ENCODE measurements around the gene ATXN7L2. TPM values are rescaled to one million over a fixed set of nuclear protein-coding genes. Genes with fewer than 3 reads are reported as not detected.
A peak's percentile ranks its signal among the peaks of the same experiment; 100 is the strongest.

Gene ATXN7L2
- total and polyA plus RNA-seq, 10 of the 15 experiments (the other 5 are each of a cell fraction or from before 2014, with no cell fraction given): 0.27 to 7.4 (median 4.9) TPM

GRCh38 chr1:109493805-109494539, 10.3 kb downstream of the ATXN7L2 start, which contains the start of gene CYB561D1 (continued):
- TF ChIP-seq ZBTB33 (IDR thresholded peaks at IDR 0.05): no peak
- no peak for TF ChIP-seq BMI1 (IDR thresholded peaks at IDR 0.05; ENCODE audit: borderline replicate concordance)
- 0 out of 2 replicates have a peak, but pooled peaks have one; percentile 45 for TF ChIP-seq HDGF (IDR thresholded peaks at IDR 0.05)
- no peak for TF ChIP-seq ZSCAN29 (IDR thresholded peaks at IDR 0.05)
- no peak for TF ChIP-seq ZBTB4 (CRISPR knock-in tag; IDR thresholded peaks at IDR 0.05)
- TF ChIP-seq SMARCA5 (IDR thresholded peaks at IDR 0.05): peak; percentile 87
- no peak for TF ChIP-seq USF2 (IDR thresholded peaks at IDR 0.05; ENCODE audit: borderline replicate concordance, low read depth, low read length)
- TF ChIP-seq STAT3 (IDR thresholded peaks at IDR 0.05; ENCODE audit: low read depth, low read length): no peak
- no peak for TF ChIP-seq E2F8 (IDR thresholded peaks at IDR 0.05; ENCODE audit: low read depth, partially characterized antibody)
- TF ChIP-seq EZH2 (IDR thresholded peaks at IDR 0.05; ENCODE audit: borderline replicate concordance, control insufficient read depth, low read depth, low read length): no peak
- TF ChIP-seq HDAC6 (IDR thresholded peaks at IDR 0.05; ENCODE audit: unreplicated experiment): no peak
- TF ChIP-seq EGR1 (IDR thresholded peaks at IDR 0.05; ENCODE audit: borderline replicate concordance in 1 of 2, low read depth in 2 of 2, low read length in 2 of 2): peak; percentile 20 to 96
- peak; percentile 42 for TF ChIP-seq RELA (IDR thresholded peaks at IDR 0.05; ENCODE audit: borderline replicate concordance, partially characterized antibody)
- no peak for TF ChIP-seq ZNF622 (IDR thresholded peaks at IDR 0.05)
- TF ChIP-seq GATAD2B (conservative IDR thresholded peaks at IDR 0.05; ENCODE audit: low read depth): peak; percentile 99
- TF ChIP-seq MXI1 (IDR thresholded peaks at IDR 0.05; ENCODE audit: low read depth, low read length): peak; percentile 91
- peak; percentile 86 for TF ChIP-seq ZNF207 (IDR thresholded peaks at IDR 0.05; ENCODE audit: borderline replicate concordance)
- TF ChIP-seq TCF3 (IDR thresholded peaks at IDR 0.05; ENCODE audit: borderline replicate concordance, insufficient read depth, low read depth, low read length): peak; percentile 67
- peak; percentile 81; the same call in 1 of the 2 replicates for TF ChIP-seq TARDBP (IDR thresholded peaks at IDR 0.05; ENCODE audit: borderline replicate concordance)
- peak; percentile 93; the same call in 1 of the 2 replicates for TF ChIP-seq NBN (IDR thresholded peaks at IDR 0.05)
- peak; percentile 78 for TF ChIP-seq KLF5 (IDR thresholded peaks at IDR 0.05; ENCODE audit: partially characterized antibody)
- peak; percentile 65; the same call in 1 of the 2 replicates for TF ChIP-seq PAX5 (IDR thresholded peaks at IDR 0.05; ENCODE audit: borderline replicate concordance, low read depth, low read length)

Measured in GM12878 (cell line).